ENCODE data around the gene RRP1. TPM values are rescaled to one million over a fixed set of nuclear protein-coding genes. Genes with fewer than 3 reads are reported as not detected.
"Not testable (repeated sequence)": the region's sequence is repeated elsewhere in the genome, so short reads cannot be mapped to it uniquely, and the experiment has no call there.

The RRP1 gene
- total RNA-seq, 1 experiment from 2014 or later: 43.5 TPM

- Histone ChIP-seq H3K4me3 (ENCODE audit: insufficient read depth, low read depth, low read length) (no peak overlapping the region), H3K36me3 (replicated peaks; ENCODE audit: control insufficient read depth, insufficient read depth, low read length) (no peaks in the 10 kb centered on the region), H3K27me3 (ENCODE audit: control insufficient read depth, insufficient read depth, low read length) (no peaks in the 10 kb centered on the region)
- peak; percentile 15 for DNase-seq
Observed at GRCh38 chr21:43820466-43820865, 31.1 kb downstream of the RRP1 start.

DNA sequence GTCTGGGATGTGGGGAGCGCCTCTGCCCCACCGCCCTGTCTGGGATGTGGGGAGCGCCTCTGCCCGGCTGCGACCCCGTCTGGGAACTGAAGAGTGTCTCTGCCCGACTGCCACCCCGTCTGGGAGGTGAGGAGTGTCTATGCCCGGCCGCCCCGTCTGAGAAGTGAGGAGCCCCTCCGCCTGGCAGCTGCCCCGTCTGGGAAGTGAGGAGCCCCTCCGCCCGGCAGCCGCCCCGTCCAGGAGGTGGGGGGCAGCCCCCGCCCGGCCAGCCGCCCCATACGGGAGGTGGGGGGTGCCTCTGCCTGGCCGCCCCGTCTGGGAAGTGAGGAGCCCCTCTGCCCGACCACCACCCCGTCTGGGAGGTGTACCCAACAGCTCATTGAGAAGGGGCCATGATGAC lies 32.8 kb downstream of the RRP1 start:
- not testable (repeated sequence) for H3K27me3 ChIP-seq (ENCODE audit: control insufficient read depth, insufficient read depth, low read length); H3K4me3 ChIP-seq (ENCODE audit: insufficient read depth, low read depth, low read length); H3K36me3 ChIP-seq (replicated peaks; ENCODE audit: control insufficient read depth, insufficient read depth, low read length); DNase-seq

GRCh38 chr21:43822741-43823140 lies 33.4 kb downstream of the RRP1 start:
- not testable (repeated sequence) for DNase-seq; H3K4me3 ChIP-seq (ENCODE audit: insufficient read depth, low read depth, low read length); H3K36me3 ChIP-seq (replicated peaks; ENCODE audit: control insufficient read depth, insufficient read depth, low read length)

DNA sequence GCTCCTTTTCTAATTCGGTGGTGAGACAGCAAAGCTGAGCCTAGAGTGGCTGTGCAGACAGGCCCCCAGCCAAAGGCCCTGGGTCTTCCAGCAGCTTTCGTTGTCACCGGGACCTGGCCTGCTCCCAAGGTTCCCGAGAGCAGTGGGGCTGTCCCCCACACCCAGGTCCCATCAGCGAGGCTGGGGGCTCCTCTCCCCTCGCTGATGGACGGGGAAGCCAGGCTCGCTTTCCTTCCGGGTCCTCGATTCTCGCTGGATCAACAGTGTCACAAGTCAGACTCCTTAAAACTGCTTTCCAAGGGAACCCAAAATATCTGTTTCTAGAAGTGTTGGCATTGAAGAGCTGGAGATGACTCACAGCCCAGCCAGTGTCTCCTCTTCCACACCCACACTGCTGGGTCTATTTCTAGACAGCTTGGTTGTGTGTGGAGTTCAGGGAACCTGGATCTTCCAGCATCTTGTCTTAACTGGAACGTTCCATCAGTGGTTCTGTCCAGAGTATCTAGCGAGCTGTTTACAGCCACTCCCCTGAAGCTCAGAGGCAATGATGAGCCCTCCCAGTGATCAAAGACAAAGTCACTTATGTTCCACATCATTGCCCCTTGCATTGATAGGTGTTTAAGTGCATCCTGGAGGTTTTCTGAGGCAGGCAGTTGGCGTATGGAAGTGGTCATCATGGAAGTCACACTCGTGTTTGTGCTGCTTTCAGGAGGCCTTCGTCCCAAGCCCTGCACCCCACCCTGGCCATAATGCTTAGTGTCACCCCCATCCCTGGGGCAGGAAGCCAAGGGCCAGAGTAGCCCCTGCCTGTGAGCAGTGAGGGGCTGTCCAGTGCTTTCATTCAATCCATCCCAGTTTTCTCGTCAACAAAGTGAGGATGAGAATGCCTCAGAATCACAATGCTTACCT lies 35.2 kb downstream of the RRP1 start:
- Histone ChIP-seq H3K4me3 (ENCODE audit: insufficient read depth, low read depth, low read length) (no peak overlapping the region), H3K36me3 (replicated peaks; ENCODE audit: control insufficient read depth, insufficient read depth, low read length) (no peaks in the 10 kb centered on the region)
- DNase-seq: peak; percentile 43

More at GRCh38 chr21:43822741-43823140, 33.4 kb downstream of the RRP1 start:
- not testable (repeated sequence) for H3K27me3 ChIP-seq (ENCODE audit: control insufficient read depth, insufficient read depth, low read length)

GRCh38 chr21:43825242-43825935 lies 36.0 kb downstream of the RRP1 start:
- H3K36me3 ChIP-seq (replicated peaks; ENCODE audit: control insufficient read depth, insufficient read depth, low read length): no peaks in the 10 kb centered on the region
- no peak overlapping the region for H3K4me3 ChIP-seq (ENCODE audit: insufficient read depth, low read depth, low read length)
- DNase-seq: peak; percentile 47
- no peaks in the 10 kb centered on the region for H3K27me3 ChIP-seq (ENCODE audit: control insufficient read depth, insufficient read depth, low read length)

More for the DNA sequence above, 35.2 kb downstream of the RRP1 start:
- no peaks in the 10 kb centered on the region for H3K27me3 ChIP-seq (ENCODE audit: control insufficient read depth, insufficient read depth, low read length)

DNA sequence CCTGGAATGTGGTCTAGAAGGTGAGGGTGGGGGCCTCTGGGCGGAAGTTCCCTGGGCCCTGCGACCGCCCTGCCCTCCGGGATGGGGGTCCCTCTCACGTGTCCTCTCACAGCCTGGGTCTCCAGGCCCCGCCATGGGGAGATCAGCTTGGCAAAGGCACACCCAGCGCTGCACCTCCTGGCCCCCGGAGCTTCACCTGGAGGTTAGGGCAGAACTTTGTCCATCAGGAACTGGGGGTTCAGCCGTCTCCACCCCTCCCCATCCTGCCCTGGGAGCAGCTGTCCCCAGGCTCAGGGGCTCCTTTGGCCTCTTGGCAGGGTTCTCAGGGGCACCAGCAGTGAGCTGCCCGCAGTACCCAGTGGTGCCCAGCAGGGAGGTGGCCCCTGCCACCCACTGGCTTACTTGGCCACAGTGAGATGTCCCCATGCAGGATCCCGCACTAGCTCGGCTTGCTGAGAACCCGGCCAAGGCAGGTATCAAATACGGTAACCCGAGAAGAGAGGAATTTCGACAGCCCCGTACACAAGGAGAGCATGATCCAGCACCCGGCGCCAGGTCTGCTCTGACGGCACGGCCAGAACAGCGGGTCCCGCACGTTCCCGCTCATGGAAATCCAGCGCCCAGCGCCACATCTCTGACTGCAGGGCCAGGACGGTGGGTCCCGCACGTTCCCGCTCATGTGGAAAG lies 36.7 kb downstream of the RRP1 start:
- DNase-seq: peak; percentile 79
- Histone ChIP-seq H3K27me3 (ENCODE audit: control insufficient read depth, insufficient read depth, low read length) (no peaks in the 10 kb centered on the region), H3K36me3 (replicated peaks; ENCODE audit: control insufficient read depth, insufficient read depth, low read length) (no peaks in the 10 kb centered on the region), H3K4me3 (ENCODE audit: insufficient read depth, low read depth, low read length) (no peak overlapping the region)

DNA sequence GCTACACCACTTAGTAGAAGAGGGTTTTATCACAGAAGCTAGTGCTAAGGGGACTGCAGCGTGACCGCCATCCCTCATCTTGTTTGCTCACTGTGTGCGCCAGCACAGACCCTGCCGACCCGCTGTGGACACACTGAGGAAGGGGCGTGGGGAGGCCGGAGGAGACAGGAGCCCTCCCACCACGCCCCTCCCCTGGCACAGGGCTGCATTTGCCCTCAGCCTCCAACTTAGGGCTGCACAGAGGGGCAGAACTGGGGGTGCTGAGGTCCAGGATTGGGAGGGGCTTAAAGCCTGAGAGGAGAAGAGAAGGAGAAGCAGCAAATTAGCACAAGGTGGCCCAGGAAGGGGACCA lies 37.2 kb downstream of the RRP1 start:
- no peak for DNase-seq
- Histone ChIP-seq H3K36me3 (replicated peaks; ENCODE audit: control insufficient read depth, insufficient read depth, low read length) (no peaks in the 10 kb centered on the region), H3K4me3 (ENCODE audit: insufficient read depth, low read depth, low read length) (no peak overlapping the region), H3K27me3 (ENCODE audit: control insufficient read depth, insufficient read depth, low read length) (no peaks in the 10 kb centered on the region)

DNA sequence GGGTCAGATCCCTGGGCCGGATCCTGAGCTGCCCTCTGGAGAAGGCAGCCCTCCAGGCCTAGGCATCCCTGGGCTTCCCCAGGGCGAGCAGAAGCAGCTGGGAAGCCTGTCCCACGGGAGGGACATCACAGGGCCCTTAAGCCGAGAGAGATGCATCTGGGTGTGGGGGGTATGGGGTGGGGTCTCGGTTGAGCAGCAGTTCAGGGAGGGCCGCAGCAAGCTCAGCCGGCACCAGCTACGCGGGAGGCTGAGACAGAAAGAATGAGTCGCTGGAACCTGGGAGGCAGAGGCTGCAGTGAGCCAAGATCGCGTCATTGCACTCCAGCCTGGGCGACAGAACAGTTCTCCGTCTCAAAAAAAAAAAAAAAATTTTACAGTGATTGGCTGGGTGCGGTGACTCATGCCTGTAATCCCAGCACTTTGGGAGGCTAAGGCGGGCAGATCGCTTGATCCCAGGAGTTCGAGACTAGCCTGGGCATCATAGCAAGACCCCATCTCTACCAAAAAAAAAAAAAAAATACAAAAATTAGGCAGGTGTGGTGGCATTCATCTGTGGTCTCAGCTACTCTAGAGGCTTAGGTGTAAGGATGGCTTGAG lies 37.7 kb downstream of the RRP1 start:
- Histone ChIP-seq H3K4me3 (ENCODE audit: insufficient read depth, low read depth, low read length) (no peak overlapping the region), H3K36me3 (replicated peaks; ENCODE audit: control insufficient read depth, insufficient read depth, low read length) (no peaks in the 10 kb centered on the region), H3K27me3 (ENCODE audit: control insufficient read depth, insufficient read depth, low read length) (no peaks in the 10 kb centered on the region)
- DNase-seq: peak; percentile 56

DNA sequence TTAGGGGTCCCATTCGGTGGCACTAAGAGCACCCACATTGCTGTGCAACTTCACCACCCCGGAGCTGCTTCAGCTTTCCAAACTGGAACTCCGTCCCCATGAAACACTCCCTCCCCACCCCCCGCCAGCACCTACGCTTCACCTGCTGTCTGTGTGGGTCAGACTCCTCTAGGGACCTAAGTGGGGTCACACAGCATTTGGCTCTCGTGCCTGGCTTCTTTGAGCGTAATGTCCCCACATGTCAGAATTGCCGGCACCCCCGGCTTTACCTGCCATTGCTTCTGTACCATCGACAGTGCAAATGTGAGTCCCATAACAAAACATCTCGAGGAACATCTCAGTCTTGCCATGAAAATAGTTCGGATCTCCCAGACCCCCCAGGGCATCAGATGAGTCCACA lies 39.8 kb downstream of the RRP1 start:
- Histone ChIP-seq H3K36me3 (replicated peaks; ENCODE audit: control insufficient read depth, insufficient read depth, low read length) (no peaks in the 10 kb centered on the region), H3K4me3 (ENCODE audit: insufficient read depth, low read depth, low read length) (no peak overlapping the region), H3K27me3 (ENCODE audit: control insufficient read depth, insufficient read depth, low read length) (no peaks in the 10 kb centered on the region)
- DNase-seq: peak; percentile 23

- Histone ChIP-seq H3K36me3 (replicated peaks; ENCODE audit: control insufficient read depth, insufficient read depth, low read length) (no peaks in the 10 kb centered on the region), H3K27me3 (ENCODE audit: control insufficient read depth, insufficient read depth, low read length) (no peaks in the 10 kb centered on the region), H3K4me3 (ENCODE audit: insufficient read depth, low read depth, low read length) (no peak overlapping the region)
- peak; percentile 59 for DNase-seq
Observed at GRCh38 chr21:43829575-43830119, 40.3 kb downstream of the RRP1 start.

DNA sequence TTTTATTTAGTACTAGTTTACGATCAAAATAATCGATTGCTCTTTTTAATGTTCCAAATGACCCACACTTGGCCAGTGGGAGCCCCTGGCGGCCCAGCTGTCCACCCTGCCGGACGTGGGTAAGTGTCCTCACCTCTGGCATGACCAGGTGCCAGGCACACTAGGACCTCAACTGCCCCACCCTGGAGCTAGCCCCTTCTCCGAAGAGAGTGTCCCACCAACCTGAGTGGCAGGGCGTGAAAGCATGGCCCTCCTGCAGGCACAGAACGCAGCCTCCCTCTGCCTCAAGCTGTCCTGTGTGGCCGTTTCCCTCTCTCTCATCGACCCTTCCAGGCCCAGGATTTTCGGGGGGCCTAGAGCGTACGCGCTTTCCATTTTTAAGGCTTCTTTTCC lies 42.8 kb downstream of the RRP1 start:
- DNase-seq: peak; percentile 37
- H3K27me3 ChIP-seq (ENCODE audit: control insufficient read depth, insufficient read depth, low read length): no peaks in the 10 kb centered on the region
- no peaks in the 10 kb centered on the region for H3K36me3 ChIP-seq (replicated peaks; ENCODE audit: control insufficient read depth, insufficient read depth, low read length)
- no peak overlapping the region for H3K4me3 ChIP-seq (ENCODE audit: insufficient read depth, low read depth, low read length)

GRCh38 chr21:43832648-43833047 lies 43.3 kb downstream of the RRP1 start:
- Histone ChIP-seq H3K4me3 (ENCODE audit: insufficient read depth, low read depth, low read length) (no peak overlapping the region), H3K36me3 (replicated peaks; ENCODE audit: control insufficient read depth, insufficient read depth, low read length) (no peaks in the 10 kb centered on the region)

DNA sequence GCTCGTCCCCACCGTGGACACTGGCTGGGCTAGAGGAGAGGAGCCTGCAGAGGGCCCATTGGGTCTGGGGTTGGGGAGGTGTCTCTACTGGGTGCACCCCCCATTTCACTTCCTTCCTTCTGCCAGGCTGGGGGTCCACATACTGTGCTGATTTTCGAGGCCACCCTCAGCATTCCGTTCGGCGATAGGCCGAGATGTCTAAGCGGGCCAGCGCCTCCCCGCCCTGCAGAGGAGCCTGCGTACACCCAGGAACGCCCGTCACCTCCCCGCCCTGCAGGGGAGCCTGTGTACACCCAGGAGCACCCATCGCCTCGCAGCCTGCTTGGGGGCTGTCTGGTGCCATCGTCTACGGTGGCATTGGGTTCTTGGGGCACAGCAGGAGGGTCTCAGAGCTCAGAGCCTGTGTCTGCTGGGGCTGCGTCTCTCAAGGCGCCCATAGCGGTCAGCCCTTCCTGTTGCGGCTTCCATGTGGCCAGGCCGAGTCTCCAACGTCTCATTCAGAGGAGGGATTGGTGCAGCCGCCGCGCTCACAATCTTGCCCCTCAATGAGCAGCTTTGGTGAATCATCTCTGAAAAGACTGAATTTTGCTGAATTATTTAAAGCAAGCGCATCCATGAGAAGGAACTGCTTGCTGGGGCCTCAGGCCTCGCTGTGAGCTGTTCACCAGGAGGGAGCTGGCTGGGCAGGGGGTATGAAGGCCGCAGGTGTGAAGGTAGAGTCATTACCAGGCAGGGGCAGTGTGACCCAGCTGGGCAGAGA lies 44.9 kb downstream of the RRP1 start:
- Histone ChIP-seq H3K4me3 (ENCODE audit: insufficient read depth, low read depth, low read length) (no peak overlapping the region), H3K27me3 (ENCODE audit: control insufficient read depth, insufficient read depth, low read length) (no peaks in the 10 kb centered on the region), H3K36me3 (replicated peaks; ENCODE audit: control insufficient read depth, insufficient read depth, low read length) (no peaks in the 10 kb centered on the region)
- peak; percentile 56 for DNase-seq

More at GRCh38 chr21:43832648-43833047, 43.3 kb downstream of the RRP1 start:
- no peaks in the 10 kb centered on the region for H3K27me3 ChIP-seq (ENCODE audit: control insufficient read depth, insufficient read depth, low read length)
- DNase-seq: peak; percentile 34
